GM08714 (cell line): Measurements from ENCODE around the gene HS1BP3.

ENCODE experiments used
- H3K4me3 ChIP-seq: fragments of 200-500 bp; sonication (Bioruptor generic); 2 replicates; pipeline ENCODE4 v1.5.1; 2014; ENCODE audit warnings: mild to moderate bottlenecking, low read length, inconsistent platforms
- ZNF274 ChIP-seq: IDR thresholded peaks from 2 replicates; pipeline ENCODE4 v1.6.1; 2012; ENCODE audit warnings: mild to moderate bottlenecking, low read depth, low read length

The HS1BP3 gene

GRCh38 chr2:20650393-20650876, 463 bp downstream of the HS1BP3 start:
- H3K4me3 ChIP-seq, result peak overlapping the region; percentile 68
- TF ChIP-seq ZNF274, result no peak

GRCh38 chr2:20649976-20650375, 922 bp downstream of the HS1BP3 start:
- H3K4me3 ChIP-seq, result peak overlapping the region; percentile 68; the same call in 1 of the 2 replicates
- no peak for TF ChIP-seq ZNF274

- H3K4me3 ChIP-seq, result no peak overlapping the region
- TF ChIP-seq ZNF274, result no peak
Measured at GRCh38 chr2:20649576-20649975, 1.3 kb downstream of the HS1BP3 start.

GRCh38 chr2:20648831-20649230, 2.1 kb downstream of the HS1BP3 start:
- no peak overlapping the region for H3K4me3 ChIP-seq
- TF ChIP-seq ZNF274, result no peak

- no peak for TF ChIP-seq ZNF274
- no peak overlapping the region for H3K4me3 ChIP-seq
Measured at GRCh38 chr2:20648206-20648605, 2.7 kb downstream of the HS1BP3 start.

GRCh38 chr2:20647738-20648137, 3.2 kb downstream of the HS1BP3 start:
- H3K4me3 ChIP-seq, result no peak overlapping the region
- no peak for TF ChIP-seq ZNF274

GRCh38 chr2:20647211-20647610, 3.7 kb downstream of the HS1BP3 start:
- no peak for TF ChIP-seq ZNF274
- no peak overlapping the region for H3K4me3 ChIP-seq

- no peak for TF ChIP-seq ZNF274
Measured at GRCh38 chr2:20646446-20646845, 4.5 kb downstream of the HS1BP3 start.

GRCh38 chr2:20645761-20646160, 5.1 kb downstream of the HS1BP3 start:
- H3K4me3 ChIP-seq, result no peak overlapping the region
- no peak for TF ChIP-seq ZNF274

More at GRCh38 chr2:20646446-20646845, 4.5 kb downstream of the HS1BP3 start:
- no peak overlapping the region for H3K4me3 ChIP-seq

GRCh38 chr2:20645301-20645701, 5.6 kb downstream of the HS1BP3 start:
- no peak overlapping the region for H3K4me3 ChIP-seq
- no peak for TF ChIP-seq ZNF274

GRCh38 chr2:20643826-20644225, 7.1 kb downstream of the HS1BP3 start:
- H3K4me3 ChIP-seq, result no peak overlapping the region

GRCh38 chr2:20643060-20643459, 7.8 kb downstream of the HS1BP3 start:
- no peak overlapping the region for H3K4me3 ChIP-seq
- TF ChIP-seq ZNF274, result no peak

More at GRCh38 chr2:20643826-20644225, 7.1 kb downstream of the HS1BP3 start:
- no peak for TF ChIP-seq ZNF274

GRCh38 chr2:20642055-20642971, 8.6 kb downstream of the HS1BP3 start:
- no peak for TF ChIP-seq ZNF274
- no peak overlapping the region for H3K4me3 ChIP-seq

- H3K4me3 ChIP-seq, result no peak overlapping the region
- TF ChIP-seq ZNF274, result no peak
Measured at GRCh38 chr2:20641123-20641985, 9.5 kb downstream of the HS1BP3 start.
